Gastrocnemius medialis (tissue), 4 donors: Measurements from ENCODE around the gene STIM1. TPM values are rescaled to one million over a fixed set of nuclear protein-coding genes. Genes with fewer than 3 reads are reported as not detected.

Source experiments
- ATAC-seq, 2 donors: fragments of 150-250 bp; one replicate each; pipeline ENCODE4 v1.9.1; 2016
- DNase-seq, 2 donors: peaks; one replicate each; pipeline ENCODE4 v3.0.0-alpha.2; 2019
- H3K27ac ChIP-seq, 4 donors: fragments of 200-600 bp; sonication (generic); 1 replicate in 1 of 4; 2 replicates in 3 of 4; pipeline ENCODE4 v1.5.1; 2016 to 2018; ENCODE audit warnings: mild to moderate bottlenecking in 2 of 4, moderate library complexity in 1 of 4
- H3K27me3 ChIP-seq, 3 donors: fragments of 200-600 bp; sonication (generic) in 2 of 3; 1 replicate in 1 of 3; 2 replicates in 2 of 3; pipeline versions ENCODE4 v1.5.1 to v1.6.0; 2016 to 2019; ENCODE audit warnings: mild to moderate bottlenecking in 1 of 3, moderate library complexity in 1 of 3
- H3K36me3 ChIP-seq, 2 donors: fragments of 200-600 bp; sonication (generic) in 1 of 2; one replicate each; pipeline ENCODE4 v1.5.1; 2017 to 2018
- H3K4me1 ChIP-seq, 2 donors: fragments of 200-600 bp; sonication (generic) in 1 of 2; one replicate each; pipeline ENCODE4 v1.5.1; 2016 to 2017; ENCODE audit warnings: mild to moderate bottlenecking in 2 of 2
- H3K4me3 ChIP-seq, 4 donors: fragments of 200-600 bp; sonication (generic) in 3 of 4; 1 replicate in 1 of 4; 2 replicates in 3 of 4; pipeline ENCODE4 v1.5.1; 2016 to 2019; ENCODE audit warnings: mild to moderate bottlenecking in 2 of 4
- H3K9me3 ChIP-seq, 3 donors: fragments of 200-600 bp; sonication (generic) in 2 of 3; 1 replicate in 1 of 3; 2 replicates in 2 of 3; pipeline ENCODE4 v1.5.1; 2016 to 2019
- POLR2A ChIP-seq, 2 donors: fragments of 450-650 bp; IDR thresholded peaks; one replicate each; pipeline ENCODE4 v1.6.1; 2017; ENCODE audit warnings: antibody characterized with exemption in 2 of 2, mild to moderate bottlenecking in 2 of 2, moderate library complexity in 2 of 2
- in situ Hi-C, 4 donors: fragments of 200-750 bp; cut with MboI; loops; one replicate each; pipeline versions ENCODE4 v1.15.0 to v1.8.0; 2017; ENCODE audit warnings: low sequenced_read_pairs in 4 of 4
- intact Hi-C: fragments of 100-400 bp; cut with DNase I; formaldehyde crosslinking; loops from one replicate; pipeline ENCODE4 v1.15.1; 2023; ENCODE audit warnings: low total_unique reads
- total RNA-seq, 4 donors: library from RNA; depleted of rRNA; stranded (reverse); fragments of >200 nt; gene quantifications; one replicate each; pipeline versions ENCODE4 v1.1.0 to v1.2.3, GENCODE V29; 2016
- TF ChIP-seq, protein P1 (sequence below), 5 experiments: fragments of 450-650 bp in 3 of 5; fragments of 200-600 bp in 2 of 5; sonication (generic) in 2 of 5; IDR thresholded peaks in 4 of 5; conservative IDR thresholded peaks in 1 of 5; 1 replicate in 4 of 5; 2 replicates in 1 of 5; pipeline ENCODE4 v1.5.1; 2016 to 2019; ENCODE audit warnings: antibody characterized with exemption in 5 of 5, mild to moderate bottlenecking in 3 of 5, moderate library complexity in 3 of 5

STIM1 gene
- total RNA-seq, 4 donors from 2014 or later: 45.9 to 132 (median 87.3) TPM

DNA sequence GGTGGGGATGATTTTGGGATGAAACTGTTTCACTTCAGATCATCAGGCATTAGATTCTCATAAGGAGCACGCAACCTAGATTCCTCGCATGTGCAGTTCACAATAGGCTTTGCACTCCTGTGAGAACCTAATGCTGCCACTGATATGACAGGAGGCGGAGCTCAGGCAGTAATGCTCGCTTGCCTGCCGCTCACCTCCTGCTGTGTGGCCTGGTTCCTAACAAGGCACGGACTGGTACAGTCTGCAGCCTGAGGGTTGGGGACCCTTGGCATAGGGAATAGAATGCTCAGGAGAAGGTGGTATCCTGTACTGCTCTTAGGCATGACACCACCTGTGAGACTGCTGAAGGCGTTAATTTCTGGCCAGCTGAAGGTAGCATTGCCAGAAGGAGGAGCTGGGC, 47.0 kb downstream of the STIM1 start:
- peak overlapping the region; percentile 71 to 84 (median 78) for H3K27ac ChIP-seq
- peaks cover 62 to 69% of the 10 kb centered on the region in 2 donors for H3K4me1 ChIP-seq
- no peaks in the 10 kb centered on the region for H3K27me3 ChIP-seq
- H3K4me3 ChIP-seq: no peak overlapping the region
- no peaks in the 10 kb centered on the region for H3K9me3 ChIP-seq
- no peak for DNase-seq
- intact Hi-C loops: no loop called here
- ATAC-seq: no peak
- H3K36me3 ChIP-seq: no peaks in the 10 kb centered on the region
- TF ChIP-seq, protein P1, sequence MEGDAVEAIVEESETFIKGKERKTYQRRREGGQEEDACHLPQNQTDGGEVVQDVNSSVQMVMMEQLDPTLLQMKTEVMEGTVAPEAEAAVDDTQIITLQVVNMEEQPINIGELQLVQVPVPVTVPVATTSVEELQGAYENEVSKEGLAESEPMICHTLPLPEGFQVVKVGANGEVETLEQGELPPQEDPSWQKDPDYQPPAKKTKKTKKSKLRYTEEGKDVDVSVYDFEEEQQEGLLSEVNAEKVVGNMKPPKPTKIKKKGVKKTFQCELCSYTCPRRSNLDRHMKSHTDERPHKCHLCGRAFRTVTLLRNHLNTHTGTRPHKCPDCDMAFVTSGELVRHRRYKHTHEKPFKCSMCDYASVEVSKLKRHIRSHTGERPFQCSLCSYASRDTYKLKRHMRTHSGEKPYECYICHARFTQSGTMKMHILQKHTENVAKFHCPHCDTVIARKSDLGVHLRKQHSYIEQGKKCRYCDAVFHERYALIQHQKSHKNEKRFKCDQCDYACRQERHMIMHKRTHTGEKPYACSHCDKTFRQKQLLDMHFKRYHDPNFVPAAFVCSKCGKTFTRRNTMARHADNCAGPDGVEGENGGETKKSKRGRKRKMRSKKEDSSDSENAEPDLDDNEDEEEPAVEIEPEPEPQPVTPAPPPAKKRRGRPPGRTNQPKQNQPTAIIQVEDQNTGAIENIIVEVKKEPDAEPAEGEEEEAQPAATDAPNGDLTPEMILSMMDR (IDR thresholded peaks at IDR 0.05 in 4 of 5, conservative IDR thresholded peaks at IDR 0.05 in 1 of 5): no peak
- TF ChIP-seq POLR2A (IDR thresholded peaks at IDR 0.05): no peak
- in situ Hi-C loops: no loop called here

DNA sequence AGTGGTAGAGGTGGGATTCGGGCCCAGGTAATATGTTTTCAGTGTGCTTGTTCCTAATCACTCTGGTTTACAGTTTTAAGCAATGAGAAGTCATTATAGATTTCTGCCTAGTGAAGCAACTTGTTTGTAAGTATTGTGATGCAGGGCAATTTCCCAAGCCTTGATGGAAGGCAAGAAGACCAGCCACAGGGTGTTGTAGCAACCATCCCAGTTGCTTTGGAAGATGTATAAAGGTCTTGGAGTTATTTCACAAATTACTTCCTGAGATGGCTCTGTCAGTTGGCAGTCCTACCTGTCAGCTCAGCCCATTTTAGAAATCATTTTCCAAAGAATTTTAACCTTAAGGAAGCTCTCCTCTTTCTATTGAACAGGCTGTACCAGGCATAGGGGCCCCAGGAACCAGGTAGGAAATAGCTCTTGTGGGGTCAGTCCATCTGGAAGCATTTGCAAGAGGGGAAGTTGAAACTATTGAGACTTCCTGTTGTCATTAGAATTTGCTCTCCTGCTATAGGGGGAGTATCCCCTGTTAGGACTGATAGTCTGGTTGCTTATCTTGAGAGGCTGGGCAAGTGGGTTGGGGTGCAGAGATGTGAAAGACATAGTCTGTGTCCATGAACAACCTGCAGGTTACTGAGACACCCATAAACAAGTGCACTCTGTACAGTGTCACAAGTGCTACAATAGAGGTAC, 47.9 kb downstream of the STIM1 start:
- in situ Hi-C loops: no loop called here
- peak overlapping the region; percentile 71 to 84 (median 78) for H3K27ac ChIP-seq
- TF ChIP-seq POLR2A (IDR thresholded peaks at IDR 0.05): no peak
- TF ChIP-seq, protein P1 (IDR thresholded peaks at IDR 0.05 in 4 of 5, conservative IDR thresholded peaks at IDR 0.05 in 1 of 5): no peak
- no peaks in the 10 kb centered on the region for H3K36me3 ChIP-seq
- no peaks in the 10 kb centered on the region for H3K27me3 ChIP-seq
- DNase-seq: no peak
- ATAC-seq: no peak
- H3K9me3 ChIP-seq: no peaks in the 10 kb centered on the region
- intact Hi-C loops: no loop called here
- H3K4me1 ChIP-seq: peaks cover 71 to 73% of the 10 kb centered on the region in 2 donors
- H3K4me3 ChIP-seq: no peak overlapping the region

DNA sequence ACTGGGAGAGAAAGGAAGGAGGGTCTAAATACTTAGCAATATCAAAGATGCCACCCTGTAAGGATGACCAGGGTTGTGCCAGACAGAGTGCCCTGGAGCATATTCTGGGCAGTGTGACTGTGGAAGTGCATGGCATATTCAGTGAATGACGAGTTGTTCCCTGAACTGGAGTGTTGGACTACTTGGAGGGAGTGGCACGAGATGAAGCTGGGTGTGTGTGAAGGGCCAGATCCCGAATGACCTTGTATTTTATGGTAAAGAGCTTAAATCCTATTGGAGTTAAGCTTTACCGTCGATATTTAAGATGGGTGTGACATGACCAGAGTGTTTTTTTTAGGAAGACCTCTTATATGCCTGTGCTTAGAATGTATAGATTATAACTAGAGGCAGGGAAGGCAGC, 48.8 kb downstream of the STIM1 start:
- TF ChIP-seq, protein P1 (IDR thresholded peaks at IDR 0.05 in 4 of 5, conservative IDR thresholded peaks at IDR 0.05 in 1 of 5): no peak
- no peak for TF ChIP-seq POLR2A (IDR thresholded peaks at IDR 0.05)
- Histone ChIP-seq H3K9me3 (no peaks in the 10 kb centered on the region), H3K36me3 (no peaks in the 10 kb centered on the region), H3K27ac (peak overlapping the region; percentile 71 to 84 (median 78)), H3K27me3 (no peaks in the 10 kb centered on the region), H3K4me1 (peaks cover 73 to 79% of the 10 kb centered on the region in 2 donors), H3K4me3 (no peak overlapping the region)
- intact Hi-C loops: loop anchor here (2.0 kb wide), 1 partner anchor 45 kb away; no protein-coding TSS in a partner anchor
- DNase-seq (peak; percentile 59 to 71), ATAC-seq (peak; percentile 86 to 97)
- in situ Hi-C loops: no loop called here

DNA sequence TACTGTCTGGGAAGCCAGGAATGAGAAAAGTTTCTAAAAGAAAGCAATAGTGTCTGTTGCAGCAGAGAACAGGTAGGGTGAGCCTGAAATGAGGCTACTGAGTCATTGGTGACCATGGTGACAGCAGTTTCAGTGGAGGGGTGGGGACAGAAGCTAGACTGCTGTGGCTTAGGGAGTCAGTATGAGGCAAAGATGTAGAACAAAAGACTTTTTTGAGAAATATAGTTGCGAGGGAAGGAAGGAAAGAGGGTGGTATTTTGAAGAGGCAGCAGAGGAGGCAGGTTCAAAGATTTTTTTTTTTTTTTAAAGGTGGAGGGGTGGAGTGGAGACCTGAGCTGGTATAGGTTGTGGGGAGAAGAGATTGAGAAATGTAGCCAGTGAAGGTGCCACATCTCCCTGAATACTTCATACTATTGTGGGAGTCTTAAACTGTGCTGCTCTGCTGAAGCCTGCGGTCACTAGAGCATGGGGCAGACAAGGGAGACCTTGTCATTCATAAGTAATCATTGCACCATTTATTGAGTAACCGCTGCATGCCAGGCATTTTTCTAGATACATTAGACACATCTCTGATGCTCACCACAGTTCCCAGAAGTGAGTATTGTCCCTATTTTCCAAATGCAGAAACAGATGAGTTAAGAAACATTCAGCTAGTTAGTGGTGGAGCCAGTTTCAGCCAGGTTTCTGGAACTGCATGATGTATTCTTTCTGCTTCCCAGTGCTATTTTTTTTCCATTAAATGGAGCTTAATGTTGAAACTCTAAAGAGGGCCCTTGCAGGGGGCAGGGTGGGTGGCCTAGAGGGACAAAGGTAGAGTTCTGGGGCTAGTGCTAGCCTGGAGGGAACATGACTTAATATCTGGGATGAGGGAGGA, 49.9 kb downstream of the STIM1 start:
- intact Hi-C loops: loop anchor here (2.0 kb wide), 1 partner anchor 43 kb away; no protein-coding TSS in a partner anchor
- H3K36me3 ChIP-seq: no peaks in the 10 kb centered on the region
- DNase-seq (peak; percentile 12 to 43), ATAC-seq (peak; percentile 53 to 64)
- H3K4me1 ChIP-seq: peaks cover 72 to 85% of the 10 kb centered on the region in 2 donors
- in situ Hi-C loops: no loop called here
- no peak overlapping the region for H3K4me3 ChIP-seq
- TF ChIP-seq, protein P1 (IDR thresholded peaks at IDR 0.05 in 4 of 5, conservative IDR thresholded peaks at IDR 0.05 in 1 of 5): no peak
- no peak for TF ChIP-seq POLR2A (IDR thresholded peaks at IDR 0.05)
- H3K9me3 ChIP-seq: no peaks in the 10 kb centered on the region
- no peaks in the 10 kb centered on the region for H3K27me3 ChIP-seq
- peak overlapping the region; percentile 71 to 84 (median 78) for H3K27ac ChIP-seq
